COR-L47 (cell line): ENCODE results near the gene XYLB.

Experiments used
- DNase-seq: peaks from one replicate; lab custom pipeline; 2025; lab: John Stamatoyannopoulos, UW

XYLB gene

GRCh38 chr3:38364721-38365400 lies 18.3 kb downstream of the XYLB start:
- DNase-seq: no peak

- no peak for DNase-seq
Measured at GRCh38 chr3:38365469-38366062, 19.0 kb downstream of the XYLB start.

GRCh38 chr3:38366082-38366481 lies 19.5 kb downstream of the XYLB start:
- DNase-seq: no peak

GRCh38 chr3:38367779-38368178 lies 21.2 kb downstream of the XYLB start:
- DNase-seq: no peak

GRCh38 chr3:38368238-38368637 lies 21.7 kb downstream of the XYLB start:
- DNase-seq: no peak

- no peak for DNase-seq
Measured at GRCh38 chr3:38369186-38369585, 22.6 kb downstream of the XYLB start.

- DNase-seq: no peak
Measured at GRCh38 chr3:38370149-38370548, 23.6 kb downstream of the XYLB start.

GRCh38 chr3:38370861-38371260 lies 24.3 kb downstream of the XYLB start:
- DNase-seq: no peak

GRCh38 chr3:38371541-38372213 lies 25.1 kb downstream of the XYLB start:
- DNase-seq: no peak

- DNase-seq: no peak
Measured at GRCh38 chr3:38372214-38372601, 25.6 kb downstream of the XYLB start.

- DNase-seq: no peak
Measured at GRCh38 chr3:38374221-38374620, 27.6 kb downstream of the XYLB start.

- DNase-seq: no peak
Measured at GRCh38 chr3:38375072-38375471, 28.5 kb downstream of the XYLB start.

GRCh38 chr3:38375488-38376097 lies 29.0 kb downstream of the XYLB start:
- DNase-seq: no peak

GRCh38 chr3:38376098-38376816 lies 29.7 kb downstream of the XYLB start:
- DNase-seq: no peak

GRCh38 chr3:38379201-38379770 lies 32.7 kb downstream of the XYLB start:
- no peak for DNase-seq

- no peak for DNase-seq
Measured at GRCh38 chr3:38382506-38383080, 36.0 kb downstream of the XYLB start.

- DNase-seq: no peak
Measured at GRCh38 chr3:38383156-38383875, 36.7 kb downstream of the XYLB start.

GRCh38 chr3:38386992-38387750 lies 40.6 kb downstream of the XYLB start:
- no peak for DNase-seq

GRCh38 chr3:38387862-38388261 lies 41.3 kb downstream of the XYLB start:
- no peak for DNase-seq

GRCh38 chr3:38392604-38393163 lies 46.1 kb downstream of the XYLB start:
- DNase-seq: no peak
